ENCODE measurements around the gene PLCE1. TPM values are rescaled to one million over a fixed set of nuclear protein-coding genes. Genes with fewer than 3 reads are reported as not detected.

The PLCE1 gene
- total and polyA plus RNA-seq, 11 donors, result 1.3 to 42.1 (median 10.4) TPM

- Histone ChIP-seq H3K4me1 (peaks cover 0 to 33% (median 6%) of the 10 kb centered on the region in 12 donors), H3K27me3 (no peaks in the 10 kb centered on the region), H3K27ac (peak overlapping the region in 8 of 12 donors; percentile 37 to 85 (median 66)), H3K9me3 (no peaks in the 10 kb centered on the region), H3K36me3 (no peaks in the 10 kb centered on the region), H3K4me3 (no peak overlapping the region)
- 12 to 39% (median 19%) methylated on average over 4 of the region's 4 CpGs for WGBS, 4 donors
- DNase-seq, result peak in 1 of 5 donors; percentile 16
- TF ChIP-seq POLR2A (IDR thresholded peaks at IDR 0.05), result no peak
- TF ChIP-seq CTCF (IDR thresholded peaks at IDR 0.05), result no peak
- peak; percentile 62 to 81 (median 68) for ATAC-seq
- intact Hi-C loops (cut with DNase I), result no loop called here
Measured at GRCh38 chr10:94006591-94007550, 13.1 kb downstream of the PLCE1 start.

GRCh38 chr10:94008526-94008925 lies 14.8 kb downstream of the PLCE1 start:
- H3K27ac ChIP-seq, result no peak overlapping the region
- H3K36me3 ChIP-seq, result no peaks in the 10 kb centered on the region
- intact Hi-C loops (cut with DNase I), result no loop called here
- ATAC-seq (no peak), DNase-seq (no peak)
- H3K9me3 ChIP-seq, result no peaks in the 10 kb centered on the region
- 89 to 97% (median 92%) methylated on average over 2 of the region's 2 CpGs for WGBS, 4 donors
- no peak overlapping the region for H3K4me3 ChIP-seq
- H3K4me1 ChIP-seq, result peaks cover 0 to 28% (median 6%) of the 10 kb centered on the region in 12 donors
- no peak for TF ChIP-seq POLR2A (IDR thresholded peaks at IDR 0.05)
- no peak for TF ChIP-seq CTCF (IDR thresholded peaks at IDR 0.05)
- no peaks in the 10 kb centered on the region for H3K27me3 ChIP-seq

GRCh38 chr10:94010116-94010515 lies 16.4 kb downstream of the PLCE1 start:
- WGBS, 4 donors, result 67 to 93% (median 91%) methylated on average over 1 to 2 of the region's 2 CpGs
- Histone ChIP-seq H3K4me1 (peaks cover 0 to 28% (median 6%) of the 10 kb centered on the region in 12 donors), H3K9me3 (no peaks in the 10 kb centered on the region), H3K36me3 (no peaks in the 10 kb centered on the region), H3K27me3 (no peaks in the 10 kb centered on the region), H3K27ac (no peak overlapping the region), H3K4me3 (no peak overlapping the region)
- intact Hi-C loops (cut with DNase I), result no loop called here
- DNase-seq (no peak), ATAC-seq (no peak)
- no peak for TF ChIP-seq POLR2A (IDR thresholded peaks at IDR 0.05)
- TF ChIP-seq CTCF (IDR thresholded peaks at IDR 0.05), result no peak

GRCh38 chr10:94010886-94011285 lies 17.2 kb downstream of the PLCE1 start:
- intact Hi-C loops (cut with DNase I), result no loop called here
- Histone ChIP-seq H3K27me3 (no peaks in the 10 kb centered on the region), H3K36me3 (no peaks in the 10 kb centered on the region), H3K4me3 (no peak overlapping the region), H3K27ac (no peak overlapping the region), H3K9me3 (no peaks in the 10 kb centered on the region), H3K4me1 (peaks cover 0 to 28% (median 6%) of the 10 kb centered on the region in 12 donors)
- TF ChIP-seq POLR2A (IDR thresholded peaks at IDR 0.05), result no peak
- TF ChIP-seq CTCF (IDR thresholded peaks at IDR 0.05), result no peak
- no peak for ATAC-seq
- no peak for DNase-seq
